GM18951 (cell line): ENCODE data around the gene RAPGEF5.

Source experiments
- POLR2A ChIP-seq: IDR thresholded peaks from 4 replicates; pipeline ENCODE4 v1.6.1; 2011; ENCODE audit warnings: mild to moderate bottlenecking; ENCODE audit not compliant: insufficient read length, insufficient read depth; ENCODE audit errors: extremely low read depth
- in situ Hi-C: fragments of 300-500 bp; cut with MboI; formaldehyde crosslinking; loops from one replicate; pipeline ENCODE4 v1.12.0; 2022; ENCODE audit warnings: low sequenced_read_pairs, mixed read lengths, inconsistent platforms; ENCODE audit not compliant: unreplicated experiment

RAPGEF5 gene

DNA sequence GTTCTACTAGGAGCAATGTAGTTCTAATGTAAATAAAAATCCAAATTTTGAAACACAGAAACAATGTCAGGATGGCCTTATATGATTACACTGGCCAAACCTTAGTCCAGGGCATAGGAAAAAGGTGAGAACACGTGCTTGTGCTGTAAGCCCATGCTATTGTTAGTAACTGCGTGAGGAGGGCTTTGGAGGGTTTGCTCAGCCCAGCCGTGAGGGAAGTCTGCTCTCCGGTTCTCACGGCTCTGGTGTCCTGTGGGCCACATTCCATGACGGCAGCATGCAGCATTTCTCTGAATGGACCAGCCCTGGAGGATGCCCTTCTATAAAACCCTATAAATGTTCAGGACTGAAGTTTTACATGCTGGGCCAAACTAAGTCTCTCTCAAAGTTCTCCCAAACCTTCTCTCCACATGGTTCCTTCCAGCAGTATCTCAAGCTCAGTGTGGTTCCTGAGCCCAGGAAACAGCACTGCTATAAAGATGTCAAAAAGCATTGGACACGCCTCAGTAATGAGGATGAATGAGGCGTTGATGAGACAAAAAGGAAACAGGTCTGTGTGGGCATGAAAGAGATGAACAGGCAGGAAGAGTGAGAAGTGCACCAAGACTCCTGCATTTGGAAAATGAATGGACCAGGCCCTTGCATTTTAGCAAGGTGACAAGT is 236.4 kb downstream of the RAPGEF5 start:
- in situ Hi-C loops, result loop anchor here (25.0 kb wide), 1 partner anchor 617 kb away; the partner anchor contains the start of gene IL6
- no peak for TF ChIP-seq POLR2A

DNA sequence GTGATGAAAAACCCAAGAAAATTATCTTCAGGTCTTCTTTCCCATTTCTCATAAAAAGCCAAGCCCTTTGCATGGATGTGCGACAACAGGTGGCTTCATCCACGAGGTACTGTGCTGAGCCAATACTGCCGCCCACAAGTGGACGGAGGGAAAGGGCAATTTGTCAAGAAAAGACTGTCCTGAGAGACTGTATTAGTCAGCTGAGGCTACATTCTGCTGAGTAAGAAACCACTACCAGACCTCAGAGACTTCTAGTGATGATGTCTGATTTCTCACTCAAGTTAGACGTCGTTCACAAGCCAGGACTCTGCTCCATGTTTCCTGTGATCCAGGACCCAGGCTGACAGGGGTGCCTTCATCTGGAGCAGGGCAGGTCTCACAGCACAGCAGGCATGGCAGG is 239.7 kb downstream of the RAPGEF5 start:
- TF ChIP-seq POLR2A, result no peak
- in situ Hi-C loops, result loop anchor here (25.0 kb wide), 1 partner anchor 620 kb away; the partner anchor contains the start of gene IL6

DNA sequence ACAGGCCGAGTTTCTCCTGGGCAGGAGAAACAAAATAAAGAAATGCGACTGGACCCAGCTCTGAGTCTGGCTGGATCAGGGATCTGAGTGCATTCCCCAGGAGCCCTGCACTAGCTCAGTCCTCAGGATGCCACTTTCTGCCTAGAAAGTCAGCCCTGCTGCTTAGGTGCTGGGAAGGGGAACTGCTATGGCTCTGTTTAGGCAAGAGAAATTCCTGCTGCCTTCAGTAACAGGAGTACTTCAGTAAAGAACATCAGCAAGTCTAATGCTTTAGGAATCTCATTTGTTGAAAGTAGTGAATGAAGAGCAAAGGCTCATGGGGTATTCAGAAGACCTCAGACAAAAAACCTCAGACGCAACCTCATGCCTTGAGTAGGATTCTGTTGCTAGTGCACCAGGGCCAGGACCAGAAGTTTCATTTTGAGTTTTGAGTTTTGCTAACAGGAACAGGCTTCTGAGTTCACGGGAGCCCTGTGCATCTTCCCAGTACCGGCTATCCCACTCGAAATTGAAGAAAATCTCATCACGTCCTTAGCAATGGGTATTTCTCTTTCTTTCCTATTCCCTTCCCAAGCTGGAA is 240.4 kb downstream of the RAPGEF5 start:
- TF ChIP-seq POLR2A, result no peak
- in situ Hi-C loops, result loop anchor here (25.0 kb wide), 1 partner anchor 621 kb away; the partner anchor contains the start of gene IL6

DNA sequence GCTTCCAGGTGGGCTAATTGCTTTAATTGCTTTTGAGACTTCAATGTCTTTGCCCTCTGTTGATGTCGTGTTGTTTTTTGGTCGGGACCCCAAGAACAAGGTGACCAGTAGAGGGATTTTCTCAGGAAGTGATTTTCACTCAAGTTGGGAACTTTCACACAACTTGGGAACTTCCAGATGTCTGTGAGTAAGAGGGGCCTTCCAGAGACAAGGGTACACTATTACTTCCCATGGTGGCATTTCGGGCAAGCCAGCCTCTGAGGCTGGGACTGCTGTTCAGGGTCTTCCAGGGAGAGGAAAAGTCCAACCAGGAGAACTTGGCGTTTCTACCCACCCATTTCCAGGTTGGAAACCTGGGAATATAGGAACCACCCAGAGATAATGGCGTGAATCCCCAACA is 241.3 kb downstream of the RAPGEF5 start:
- TF ChIP-seq POLR2A, result no peak
- in situ Hi-C loops, result loop anchor here (25.0 kb wide), 1 partner anchor 622 kb away; the partner anchor contains the start of gene IL6

DNA sequence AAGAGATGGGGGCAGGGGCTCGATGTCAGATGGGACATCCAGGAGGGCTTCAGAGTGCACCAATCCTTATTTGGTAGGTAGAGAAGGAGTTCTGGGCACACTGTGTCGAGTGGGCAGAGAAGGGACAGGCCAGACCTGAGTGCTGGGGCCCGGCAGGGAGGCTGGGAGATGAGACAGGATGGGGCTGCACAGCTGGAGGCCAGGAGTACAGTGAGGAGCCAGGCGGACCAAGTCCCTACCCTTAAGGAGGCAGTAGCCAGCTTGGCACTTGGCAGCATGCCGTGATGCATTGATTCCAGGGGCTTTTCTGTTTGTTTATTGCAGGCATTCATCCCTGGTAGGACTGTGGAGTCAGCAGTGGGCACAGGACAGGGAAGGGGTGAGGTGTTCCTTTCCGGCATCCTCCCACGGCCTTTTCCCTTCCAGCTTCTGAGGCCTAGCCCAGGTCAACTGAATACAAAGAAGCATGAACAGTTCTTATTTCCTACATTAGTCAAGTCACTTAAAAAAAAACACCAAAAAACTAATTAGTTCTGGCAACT is 242.4 kb downstream of the RAPGEF5 start:
- in situ Hi-C loops, result loop anchor here (25.0 kb wide), 1 partner anchor 623 kb away; the partner anchor contains the start of gene IL6
- no peak for TF ChIP-seq POLR2A

DNA sequence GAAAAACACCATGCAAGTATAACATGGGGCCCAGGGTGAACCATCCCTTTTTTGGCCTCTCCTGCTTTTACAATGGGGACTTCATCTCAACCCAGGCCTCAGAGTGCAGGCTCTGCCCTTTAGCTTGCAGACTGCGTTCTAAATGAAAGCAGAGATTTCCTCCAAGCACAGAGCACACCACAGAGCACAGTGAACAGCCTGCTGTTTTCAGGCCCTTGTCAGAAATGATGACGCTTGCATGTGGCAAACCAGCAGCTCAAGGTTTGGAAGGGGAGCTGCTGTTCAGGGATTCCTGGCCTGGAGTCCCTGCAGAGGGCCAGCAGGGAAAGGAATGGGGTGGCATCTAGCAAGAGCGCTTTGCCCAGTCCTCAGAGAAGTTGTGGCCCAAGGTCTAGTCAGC is 243.9 kb downstream of the RAPGEF5 start:
- in situ Hi-C loops, result loop anchor here (25.0 kb wide), 1 partner anchor 624 kb away; the partner anchor contains the start of gene IL6

DNA sequence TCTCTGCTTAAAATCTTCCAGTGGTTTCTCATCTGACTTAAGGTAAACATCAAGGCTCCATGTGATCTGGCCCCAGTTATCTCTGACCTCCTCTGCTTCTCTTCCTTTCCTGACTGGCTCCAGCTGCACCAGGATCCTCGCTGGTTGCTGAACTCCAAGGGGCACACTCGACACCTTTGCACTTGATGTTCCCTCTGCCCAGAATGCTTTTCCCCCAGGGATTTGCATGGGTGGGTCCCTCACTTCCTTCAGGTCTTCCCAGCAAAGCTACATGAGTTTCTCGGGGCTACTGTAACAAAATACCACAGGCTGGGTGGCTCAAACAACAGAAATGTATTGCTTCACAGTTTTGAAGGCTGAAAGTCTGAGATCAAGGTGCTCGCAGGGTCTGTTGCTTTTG is 245.3 kb downstream of the RAPGEF5 start:
- TF ChIP-seq POLR2A, result no peak
- in situ Hi-C loops, result loop anchor here (25.0 kb wide), 1 partner anchor 626 kb away; the partner anchor contains the start of gene IL6

More for the DNA sequence above, 243.9 kb downstream of the RAPGEF5 start:
- TF ChIP-seq POLR2A, result no peak

DNA sequence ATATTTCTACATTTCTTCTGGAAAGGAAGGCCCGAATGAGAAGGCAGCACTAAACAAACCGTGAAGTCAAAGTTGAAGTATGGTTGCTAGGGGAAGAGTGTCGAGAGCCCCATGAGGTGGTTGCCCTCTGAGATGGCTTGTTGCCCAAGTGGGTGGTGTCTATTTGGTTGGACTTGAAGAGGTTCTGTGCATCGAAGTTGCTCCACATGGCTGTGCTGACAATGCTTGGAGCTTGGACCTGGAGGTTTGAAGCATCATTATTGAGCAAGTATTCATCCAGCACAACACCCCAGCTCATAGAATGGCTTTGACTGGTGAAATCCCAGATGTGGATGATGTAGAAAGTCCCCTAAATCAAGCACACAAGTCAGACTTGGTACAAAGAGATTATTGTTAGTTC is 246.1 kb downstream of the RAPGEF5 start:
- in situ Hi-C loops, result loop anchor here (25.0 kb wide), 1 partner anchor 626 kb away; the partner anchor contains the start of gene IL6
- no peak for TF ChIP-seq POLR2A

DNA sequence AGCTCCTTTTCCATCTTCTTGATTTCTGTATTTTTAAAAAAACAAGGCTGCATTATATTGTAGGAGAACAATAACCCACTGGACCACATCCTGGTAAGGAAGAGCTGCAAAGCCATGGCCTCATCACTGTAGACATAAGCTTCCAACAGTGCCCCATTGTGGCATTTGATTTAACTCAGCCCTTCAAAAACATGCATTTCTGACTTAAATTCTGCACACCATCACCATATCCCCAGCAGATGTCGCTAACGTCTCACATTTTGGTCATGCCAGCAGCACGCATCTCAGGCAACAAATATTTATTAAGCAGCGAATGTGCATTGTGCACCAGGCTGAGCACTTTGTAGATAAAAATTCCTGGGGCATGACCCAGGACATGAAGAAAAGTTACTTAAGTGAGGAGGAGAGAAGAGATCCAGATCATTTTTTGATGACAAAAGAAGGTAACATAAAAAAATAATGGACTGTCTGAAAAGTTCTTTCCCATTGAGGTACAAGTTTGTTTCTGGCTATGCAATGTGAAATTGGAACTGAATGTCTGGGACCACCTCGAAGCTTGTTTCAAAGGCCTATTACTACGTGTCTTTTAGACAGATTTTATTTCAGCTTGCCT is 246.6 kb downstream of the RAPGEF5 start:
- no peak for TF ChIP-seq POLR2A
- in situ Hi-C loops, result loop anchor here (25.0 kb wide), 1 partner anchor 627 kb away; the partner anchor contains the start of gene IL6

DNA sequence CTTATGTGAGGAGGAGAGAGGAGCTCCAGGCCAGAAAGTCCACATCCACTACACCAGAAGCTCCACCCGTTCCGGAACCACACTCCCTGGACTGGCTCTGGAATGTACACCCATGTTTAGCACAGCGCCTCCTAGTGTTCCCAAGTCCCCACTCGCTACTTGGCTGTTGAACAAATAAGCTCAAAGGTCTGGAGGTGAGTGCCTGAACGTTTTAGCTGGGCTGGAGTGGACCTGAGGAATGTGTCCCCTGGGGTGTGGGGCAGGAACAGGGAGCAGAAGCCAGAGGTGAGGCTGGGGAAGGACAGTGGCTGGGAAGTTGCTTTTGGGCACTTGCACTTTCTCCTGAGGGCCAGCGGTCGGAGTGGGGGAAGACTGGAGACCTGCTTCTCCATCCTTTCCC is 247.2 kb downstream of the RAPGEF5 start:
- TF ChIP-seq POLR2A, result no peak
- in situ Hi-C loops, result loop anchor here (5.0 to 25.0 kb wide), 2 partner anchors 378 to 628 kb away; partner anchors contain the start of gene IL6

DNA sequence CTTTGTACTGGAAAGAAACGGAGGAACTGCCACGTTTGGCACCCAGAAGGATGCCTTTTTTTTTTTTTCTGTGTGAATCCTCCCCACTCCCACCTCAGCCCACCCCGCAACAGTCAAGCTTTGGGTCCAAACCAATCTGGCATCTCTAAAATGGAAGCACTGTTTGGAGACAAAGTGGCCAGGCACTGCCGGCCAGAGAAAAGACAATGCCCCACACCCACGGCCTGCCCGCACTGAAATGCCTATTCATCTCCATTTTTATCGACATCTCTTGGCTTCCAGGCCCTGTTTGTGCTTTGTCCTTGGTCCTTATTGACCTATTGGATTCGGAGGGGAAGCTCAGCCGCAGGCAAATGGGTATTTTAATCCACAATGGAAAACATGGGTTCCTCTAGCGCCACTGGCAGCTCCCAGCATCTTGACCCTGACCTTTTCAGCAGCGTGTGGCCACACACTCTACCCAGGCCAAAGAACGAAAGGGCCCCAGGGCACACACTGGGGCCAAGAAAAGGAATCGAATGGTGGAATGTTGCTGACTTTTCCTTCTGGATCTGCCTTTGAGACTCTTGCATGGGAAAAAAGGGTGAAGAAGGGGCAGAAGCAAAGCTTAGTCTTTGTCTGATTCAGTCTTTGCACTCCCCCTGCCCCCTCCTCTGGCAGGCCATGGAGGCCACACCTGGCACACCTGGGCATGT is 248.7 kb downstream of the RAPGEF5 start:
- in situ Hi-C loops, result loop anchor here (5.0 to 25.0 kb wide), 2 partner anchors 379 to 629 kb away; partner anchors contain the start of gene IL6
- no peak for TF ChIP-seq POLR2A

DNA sequence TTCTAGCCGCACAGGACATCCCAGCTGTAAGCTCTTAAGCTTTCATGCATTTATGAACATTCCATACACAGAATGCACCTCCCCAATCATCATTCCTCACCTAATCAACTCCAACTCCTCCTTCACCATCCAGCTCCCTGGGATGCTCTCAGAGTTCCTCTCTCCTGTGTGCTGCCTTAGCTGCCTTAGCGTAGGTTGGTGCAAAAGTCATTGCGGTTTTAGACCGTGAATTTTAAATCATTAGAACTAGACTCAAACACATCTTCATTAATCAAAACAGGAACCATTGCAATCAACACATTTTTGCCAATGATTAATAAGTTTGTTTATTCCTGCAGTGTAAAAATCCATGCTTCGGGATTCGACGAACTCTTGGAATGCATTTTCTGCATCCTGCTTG is 251.4 kb downstream of the RAPGEF5 start:
- in situ Hi-C loops, result loop anchor here (5.0 to 25.0 kb wide), 2 partner anchors 382 to 632 kb away; partner anchors contain the start of gene IL6
- no peak for TF ChIP-seq POLR2A
